Epithelial cell of proximal tubule (primary cell): ENCODE data around the gene TTLL4. TPM values are rescaled to one million over a fixed set of nuclear protein-coding genes. Genes with fewer than 3 reads are reported as not detected.

ENCODE experiments used
- DNase-seq: peaks from one replicate; pipeline ENCODE4 v3.0.0-alpha.2; 2011; ENCODE audit warnings: low read depth
- H3K4me3 ChIP-seq: 2 replicates; pipeline ENCODE4 v1.5.1; 2011; ENCODE audit warnings: low read depth, mild to moderate bottlenecking, low read length
- CTCF ChIP-seq: conservative IDR thresholded peaks from 2 replicates; pipeline ENCODE4 v1.5.1; 2012; ENCODE audit warnings: low read depth, mild to moderate bottlenecking, low read length
- total RNA-seq: library from RNA; depleted of rRNA; stranded (reverse); fragments of >200 nt; gene quantifications from 2 replicates; pipeline ENCODE4 v1.2.3, GENCODE V29; 2015

Gene TTLL4
- total RNA-seq, 1 donor from 2014 or later, result 20.5 TPM

- DNase-seq, result no peak
- TF ChIP-seq CTCF, result no peak
- peak overlapping the region; percentile 85 for H3K4me3 ChIP-seq
Measured at GRCh38 chr2:218783688-218784087, 73.1 kb downstream of the TTLL4 start.

- no peak for TF ChIP-seq CTCF
- no peak overlapping the region for H3K4me3 ChIP-seq
- no peak for DNase-seq
Measured at GRCh38 chr2:218785103-218785502, 74.5 kb downstream of the TTLL4 start.

- H3K4me3 ChIP-seq, result no peak overlapping the region
- DNase-seq, result no peak
- no peak for TF ChIP-seq CTCF
Measured at GRCh38 chr2:218786133-218786532, 75.5 kb downstream of the TTLL4 start.

- no peak overlapping the region for H3K4me3 ChIP-seq
- no peak for DNase-seq
- no peak for TF ChIP-seq CTCF
Measured at GRCh38 chr2:218788529-218789255, 78.1 kb downstream of the TTLL4 start.

GRCh38 chr2:218792433-218792832 is 81.8 kb downstream of the TTLL4 start:
- DNase-seq, result no peak
- no peak for TF ChIP-seq CTCF
- no peak overlapping the region for H3K4me3 ChIP-seq

- no peak for DNase-seq
- TF ChIP-seq CTCF, result no peak
- H3K4me3 ChIP-seq, result no peak overlapping the region
Measured at GRCh38 chr2:218796691-218797090, 86.1 kb downstream of the TTLL4 start.
